ENCODE data around the gene STARD3NL.

DNA sequence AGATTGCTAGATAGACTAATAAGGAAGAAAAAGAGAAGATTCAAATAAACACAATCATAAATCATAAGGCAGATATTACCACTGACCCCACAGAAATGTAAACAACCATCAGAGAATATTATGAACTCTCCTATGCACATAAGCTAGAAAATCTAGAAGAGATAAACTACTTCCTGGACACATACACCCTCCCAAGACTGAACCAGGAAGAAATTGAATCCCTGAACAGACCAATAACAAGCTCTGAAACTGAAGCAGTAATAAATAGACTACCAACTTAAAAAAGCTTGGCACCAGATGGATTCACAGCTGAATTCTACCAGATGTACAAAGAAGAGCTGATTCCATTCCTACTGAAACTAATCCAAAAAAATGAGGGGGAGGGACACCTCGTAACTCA lies 24.5 kb upstream of the STARD3NL start:
- TF ChIP-seq, protein P1, sequence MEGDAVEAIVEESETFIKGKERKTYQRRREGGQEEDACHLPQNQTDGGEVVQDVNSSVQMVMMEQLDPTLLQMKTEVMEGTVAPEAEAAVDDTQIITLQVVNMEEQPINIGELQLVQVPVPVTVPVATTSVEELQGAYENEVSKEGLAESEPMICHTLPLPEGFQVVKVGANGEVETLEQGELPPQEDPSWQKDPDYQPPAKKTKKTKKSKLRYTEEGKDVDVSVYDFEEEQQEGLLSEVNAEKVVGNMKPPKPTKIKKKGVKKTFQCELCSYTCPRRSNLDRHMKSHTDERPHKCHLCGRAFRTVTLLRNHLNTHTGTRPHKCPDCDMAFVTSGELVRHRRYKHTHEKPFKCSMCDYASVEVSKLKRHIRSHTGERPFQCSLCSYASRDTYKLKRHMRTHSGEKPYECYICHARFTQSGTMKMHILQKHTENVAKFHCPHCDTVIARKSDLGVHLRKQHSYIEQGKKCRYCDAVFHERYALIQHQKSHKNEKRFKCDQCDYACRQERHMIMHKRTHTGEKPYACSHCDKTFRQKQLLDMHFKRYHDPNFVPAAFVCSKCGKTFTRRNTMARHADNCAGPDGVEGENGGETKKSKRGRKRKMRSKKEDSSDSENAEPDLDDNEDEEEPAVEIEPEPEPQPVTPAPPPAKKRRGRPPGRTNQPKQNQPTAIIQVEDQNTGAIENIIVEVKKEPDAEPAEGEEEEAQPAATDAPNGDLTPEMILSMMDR (IDR thresholded peaks at IDR 0.05) = no peak
- no peak for TF ChIP-seq POLR2A (IDR thresholded peaks at IDR 0.05)
